ENCODE results near the gene FAM149A. TPM values are rescaled to one million over a fixed set of nuclear protein-coding genes. Genes with fewer than 3 reads are reported as not detected.
A peak's percentile ranks its signal among the peaks of the same experiment; 100 is the strongest.

FAM149A gene
- total and polyA plus RNA-seq, 10 of the 15 experiments (the other 5 are each of a cell fraction or from before 2014, with no cell fraction given): 0.38 to 1.9 (median 0.99) TPM

- TF ChIP-seq, protein P1, sequence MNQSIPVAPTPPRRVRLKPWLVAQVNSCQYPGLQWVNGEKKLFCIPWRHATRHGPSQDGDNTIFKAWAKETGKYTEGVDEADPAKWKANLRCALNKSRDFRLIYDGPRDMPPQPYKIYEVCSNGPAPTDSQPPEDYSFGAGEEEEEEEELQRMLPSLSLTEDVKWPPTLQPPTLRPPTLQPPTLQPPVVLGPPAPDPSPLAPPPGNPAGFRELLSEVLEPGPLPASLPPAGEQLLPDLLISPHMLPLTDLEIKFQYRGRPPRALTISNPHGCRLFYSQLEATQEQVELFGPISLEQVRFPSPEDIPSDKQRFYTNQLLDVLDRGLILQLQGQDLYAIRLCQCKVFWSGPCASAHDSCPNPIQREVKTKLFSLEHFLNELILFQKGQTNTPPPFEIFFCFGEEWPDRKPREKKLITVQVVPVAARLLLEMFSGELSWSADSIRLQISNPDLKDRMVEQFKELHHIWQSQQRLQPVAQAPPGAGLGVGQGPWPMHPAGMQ (IDR thresholded peaks at IDR 0.05; ENCODE audit: borderline replicate concordance): no peak
- TF ChIP-seq ZBTB40 (IDR thresholded peaks at IDR 0.05; ENCODE audit: borderline replicate concordance): no peak
- no peak for TF ChIP-seq KAT2A (conservative IDR thresholded peaks at IDR 0.05; ENCODE audit: control insufficient read depth, low read depth, low read length)
- TF ChIP-seq, protein P2, sequence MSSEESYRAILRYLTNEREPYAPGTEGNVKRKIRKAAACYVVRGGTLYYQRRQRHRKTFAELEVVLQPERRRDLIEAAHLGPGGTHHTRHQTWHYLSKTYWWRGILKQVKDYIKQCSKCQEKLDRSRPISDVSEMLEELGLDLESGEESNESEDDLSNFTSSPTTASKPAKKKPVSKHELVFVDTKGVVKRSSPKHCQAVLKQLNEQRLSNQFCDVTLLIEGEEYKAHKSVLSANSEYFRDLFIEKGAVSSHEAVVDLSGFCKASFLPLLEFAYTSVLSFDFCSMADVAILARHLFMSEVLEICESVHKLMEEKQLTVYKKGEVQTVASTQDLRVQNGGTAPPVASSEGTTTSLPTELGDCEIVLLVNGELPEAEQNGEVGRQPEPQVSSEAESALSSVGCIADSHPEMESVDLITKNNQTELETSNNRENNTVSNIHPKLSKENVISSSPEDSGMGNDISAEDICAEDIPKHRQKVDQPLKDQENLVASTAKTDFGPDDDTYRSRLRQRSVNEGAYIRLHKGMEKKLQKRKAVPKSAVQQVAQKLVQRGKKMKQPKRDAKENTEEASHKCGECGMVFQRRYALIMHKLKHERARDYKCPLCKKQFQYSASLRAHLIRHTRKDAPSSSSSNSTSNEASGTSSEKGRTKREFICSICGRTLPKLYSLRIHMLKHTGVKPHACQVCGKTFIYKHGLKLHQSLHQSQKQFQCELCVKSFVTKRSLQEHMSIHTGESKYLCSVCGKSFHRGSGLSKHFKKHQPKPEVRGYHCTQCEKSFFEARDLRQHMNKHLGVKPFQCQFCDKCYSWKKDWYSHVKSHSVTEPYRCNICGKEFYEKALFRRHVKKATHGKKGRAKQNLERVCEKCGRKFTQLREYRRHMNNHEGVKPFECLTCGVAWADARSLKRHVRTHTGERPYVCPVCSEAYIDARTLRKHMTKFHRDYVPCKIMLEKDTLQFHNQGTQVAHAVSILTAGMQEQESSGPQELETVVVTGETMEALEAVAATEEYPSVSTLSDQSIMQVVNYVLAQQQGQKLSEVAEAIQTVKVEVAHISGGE (CRISPR knock-in tag; IDR thresholded peaks at IDR 0.05): no peak
- no peak for TF ChIP-seq IRF3 (IDR thresholded peaks at IDR 0.05)
- TF ChIP-seq EGR1 (IDR thresholded peaks at IDR 0.05; ENCODE audit: borderline replicate concordance in 1 of 2, low read depth in 2 of 2, low read length in 2 of 2): peak in 1 of 2 experiments; percentile 82; a peak in 2 of 3 replicates
- TF ChIP-seq, protein P3, sequence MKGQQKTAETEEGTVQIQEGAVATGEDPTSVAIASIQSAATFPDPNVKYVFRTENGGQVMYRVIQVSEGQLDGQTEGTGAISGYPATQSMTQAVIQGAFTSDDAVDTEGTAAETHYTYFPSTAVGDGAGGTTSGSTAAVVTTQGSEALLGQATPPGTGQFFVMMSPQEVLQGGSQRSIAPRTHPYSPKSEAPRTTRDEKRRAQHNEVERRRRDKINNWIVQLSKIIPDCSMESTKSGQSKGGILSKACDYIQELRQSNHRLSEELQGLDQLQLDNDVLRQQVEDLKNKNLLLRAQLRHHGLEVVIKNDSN (IDR thresholded peaks at IDR 0.05; ENCODE audit: borderline replicate concordance, extremely low read length, insufficient read depth, low read depth, low read length): peak; percentile 61
- TF ChIP-seq NBN (IDR thresholded peaks at IDR 0.05): no peak
These were observed 97.2 kb downstream of the FAM149A start (continued) for GRCh38 chr4:186201535-186202230.

Data from GM12878 (cell line).